Parathyroid adenoma (tissue), 2 donors: ENCODE results near the gene PRRX2.

Experiments used
- H2AFZ ChIP-seq: fragments of 300-600 bp; sonication (generic); one replicate; pipeline ENCODE4 v1.7.0; 2017; ENCODE audit warnings: antibody characterized with exemption, mild to moderate bottlenecking
- H3K27ac ChIP-seq: fragments of 300-600 bp; sonication (generic); one replicate; pipeline ENCODE4 v1.7.0; 2017
- H3K27me3 ChIP-seq: fragments of 300-600 bp; sonication (generic); one replicate; pipeline ENCODE4 v1.7.0; 2017; ENCODE audit warnings: low read length; ENCODE audit not compliant: control insufficient read depth, insufficient read depth
- H3K36me3 ChIP-seq: fragments of 300-600 bp; sonication (generic); one replicate; pipeline ENCODE4 v1.7.0; 2017; ENCODE audit warnings: low read length; ENCODE audit not compliant: control insufficient read depth, insufficient read depth
- H3K4me1 ChIP-seq: fragments of 300-600 bp; sonication (generic); one replicate; pipeline ENCODE4 v1.7.0; 2017; ENCODE audit warnings: control low read depth
- H3K4me2 ChIP-seq: fragments of 300-600 bp; sonication (generic); one replicate; pipeline ENCODE4 v1.7.0; 2017; ENCODE audit warnings: low read length
- H3K4me3 ChIP-seq: fragments of 300-600 bp; sonication (generic); one replicate; pipeline ENCODE4 v1.7.0; 2017; ENCODE audit warnings: low read depth, low read length
- H3K79me2 ChIP-seq: fragments of 300-600 bp; sonication (generic); one replicate; pipeline ENCODE4 v1.7.0; 2017; ENCODE audit warnings: control low read depth
- H3K9ac ChIP-seq: fragments of 300-600 bp; sonication (generic); one replicate; pipeline ENCODE4 v1.7.0; 2017; ENCODE audit warnings: mild to moderate bottlenecking
- H3K9me3 ChIP-seq: fragments of 300-600 bp; sonication (generic); one replicate; pipeline ENCODE4 v1.7.0; 2017; ENCODE audit warnings: low read length; ENCODE audit not compliant: control insufficient read depth
- TF ChIP-seq, protein P1 (sequence below): fragments of 300-600 bp; sonication (generic); IDR thresholded peaks from one replicate; pipeline ENCODE4 v1.7.0; 2017; ENCODE audit warnings: antibody characterized with exemption, mild to moderate bottlenecking
- donor health status: primary hyperparathyroidism.

Gene PRRX2

GRCh38 chr9:129669946-129670345 lies 4.5 kb downstream of the PRRX2 start:
- no peak overlapping the region for H3K9ac ChIP-seq
- no peaks in the 10 kb centered on the region for H3K27me3 ChIP-seq
- H3K4me1 ChIP-seq = no peaks in the 10 kb centered on the region

GRCh38 chr9:129671065-129671464 lies 5.6 kb downstream of the PRRX2 start:
- no peak overlapping the region for H3K9ac ChIP-seq
- no peak overlapping the region for H3K4me2 ChIP-seq
- H3K27me3 ChIP-seq = no peaks in the 10 kb centered on the region
- H3K36me3 ChIP-seq = no peaks in the 10 kb centered on the region
- H3K4me1 ChIP-seq = no peaks in the 10 kb centered on the region
- no peak overlapping the region for H3K27ac ChIP-seq
- H3K9me3 ChIP-seq = no peaks in the 10 kb centered on the region
- TF ChIP-seq, protein P1, sequence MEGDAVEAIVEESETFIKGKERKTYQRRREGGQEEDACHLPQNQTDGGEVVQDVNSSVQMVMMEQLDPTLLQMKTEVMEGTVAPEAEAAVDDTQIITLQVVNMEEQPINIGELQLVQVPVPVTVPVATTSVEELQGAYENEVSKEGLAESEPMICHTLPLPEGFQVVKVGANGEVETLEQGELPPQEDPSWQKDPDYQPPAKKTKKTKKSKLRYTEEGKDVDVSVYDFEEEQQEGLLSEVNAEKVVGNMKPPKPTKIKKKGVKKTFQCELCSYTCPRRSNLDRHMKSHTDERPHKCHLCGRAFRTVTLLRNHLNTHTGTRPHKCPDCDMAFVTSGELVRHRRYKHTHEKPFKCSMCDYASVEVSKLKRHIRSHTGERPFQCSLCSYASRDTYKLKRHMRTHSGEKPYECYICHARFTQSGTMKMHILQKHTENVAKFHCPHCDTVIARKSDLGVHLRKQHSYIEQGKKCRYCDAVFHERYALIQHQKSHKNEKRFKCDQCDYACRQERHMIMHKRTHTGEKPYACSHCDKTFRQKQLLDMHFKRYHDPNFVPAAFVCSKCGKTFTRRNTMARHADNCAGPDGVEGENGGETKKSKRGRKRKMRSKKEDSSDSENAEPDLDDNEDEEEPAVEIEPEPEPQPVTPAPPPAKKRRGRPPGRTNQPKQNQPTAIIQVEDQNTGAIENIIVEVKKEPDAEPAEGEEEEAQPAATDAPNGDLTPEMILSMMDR = no peak
- no peak overlapping the region for H2AFZ ChIP-seq
- H3K4me3 ChIP-seq = no peak overlapping the region
- no peaks in the 10 kb centered on the region for H3K79me2 ChIP-seq

More at GRCh38 chr9:129669946-129670345, 4.5 kb downstream of the PRRX2 start:
- Histone ChIP-seq H3K79me2 (no peaks in the 10 kb centered on the region), H3K9me3 (no peaks in the 10 kb centered on the region), H3K4me3 (no peak overlapping the region), H3K27ac (no peak overlapping the region), H2AFZ (no peak overlapping the region), H3K36me3 (no peaks in the 10 kb centered on the region), H3K4me2 (no peak overlapping the region)
- TF ChIP-seq, protein P1 = no peak

DNA sequence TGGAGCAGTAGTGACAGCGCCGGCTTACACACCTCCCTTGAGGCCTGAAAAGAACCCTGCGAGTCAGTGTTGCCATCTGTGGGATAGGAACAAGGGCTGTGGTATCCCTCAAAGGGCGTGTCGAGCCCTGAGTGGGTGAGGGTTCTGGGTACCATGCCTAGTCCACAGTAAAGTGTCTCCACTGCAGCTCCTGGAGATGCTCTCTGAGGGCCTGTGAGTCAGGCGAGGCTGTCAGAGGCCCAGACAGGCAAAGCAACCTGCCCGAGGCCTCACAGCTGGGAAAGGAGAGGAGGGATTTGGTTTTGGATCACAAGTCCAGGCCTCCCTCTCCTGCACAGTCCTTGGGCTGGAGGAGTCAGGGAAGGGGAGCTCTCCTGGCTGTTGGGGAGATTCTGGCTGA lies 6.1 kb downstream of the PRRX2 start:
- no peaks in the 10 kb centered on the region for H3K36me3 ChIP-seq
- no peaks in the 10 kb centered on the region for H3K9me3 ChIP-seq
- no peaks in the 10 kb centered on the region for H3K79me2 ChIP-seq
- no peaks in the 10 kb centered on the region for H3K4me1 ChIP-seq
- H3K9ac ChIP-seq = no peak overlapping the region
- H3K27me3 ChIP-seq = no peaks in the 10 kb centered on the region
- H3K4me3 ChIP-seq = no peak overlapping the region
- no peak overlapping the region for H3K27ac ChIP-seq
- TF ChIP-seq, protein P1 = no peak
- H2AFZ ChIP-seq = no peak overlapping the region
- no peak overlapping the region for H3K4me2 ChIP-seq

DNA sequence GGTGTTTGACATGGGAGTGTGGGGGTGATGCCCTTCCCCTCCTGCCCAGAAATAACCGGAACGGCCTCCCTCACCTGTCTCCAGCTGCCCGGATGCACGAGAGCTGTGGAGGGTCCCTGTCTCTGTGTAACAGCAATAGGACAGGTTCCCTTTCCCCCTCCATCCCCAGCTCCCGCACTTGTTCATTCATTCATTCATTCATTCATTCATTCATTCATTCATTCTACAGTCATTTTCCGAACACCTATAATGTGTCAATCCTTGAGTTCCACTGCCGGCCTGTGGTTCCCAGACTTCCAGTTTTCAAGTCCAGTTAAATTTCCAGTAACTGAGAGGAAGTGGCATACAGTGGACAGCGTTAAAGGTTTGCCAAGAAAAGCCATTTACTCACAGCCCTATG lies 7.3 kb downstream of the PRRX2 start:
- no peaks in the 10 kb centered on the region for H3K36me3 ChIP-seq
- H3K4me3 ChIP-seq = no peak overlapping the region
- H3K9ac ChIP-seq = no peak overlapping the region
- no peaks in the 10 kb centered on the region for H3K27me3 ChIP-seq
- no peak overlapping the region for H3K4me2 ChIP-seq
- H3K79me2 ChIP-seq = no peaks in the 10 kb centered on the region
- TF ChIP-seq, protein P1 = no peak
- H3K4me1 ChIP-seq = no peaks in the 10 kb centered on the region
- no peak overlapping the region for H3K27ac ChIP-seq
- no peaks in the 10 kb centered on the region for H3K9me3 ChIP-seq
- H2AFZ ChIP-seq = no peak overlapping the region

DNA sequence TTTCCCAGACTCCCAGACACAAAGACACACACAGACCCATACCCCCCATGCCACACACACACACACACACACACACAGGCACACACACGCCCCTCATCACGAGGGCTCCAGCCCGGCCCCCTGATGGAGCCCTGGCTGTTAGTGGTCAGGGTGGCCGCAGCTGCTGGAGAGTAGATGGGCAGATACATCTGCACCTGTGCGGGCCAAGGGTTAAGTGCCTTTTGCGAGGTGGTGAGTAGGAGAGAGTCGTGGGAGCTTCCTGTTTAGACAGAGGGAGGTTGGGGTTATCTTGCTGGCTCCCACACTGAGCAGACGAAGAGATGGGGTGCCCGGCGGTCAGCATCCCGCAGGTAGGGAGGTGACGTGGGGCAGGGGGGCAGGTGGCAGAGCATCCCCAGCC lies 8.2 kb downstream of the PRRX2 start:
- no peaks in the 10 kb centered on the region for H3K79me2 ChIP-seq
- H3K9ac ChIP-seq = no peak overlapping the region
- no peaks in the 10 kb centered on the region for H3K9me3 ChIP-seq
- H3K27ac ChIP-seq = no peak overlapping the region
- H3K27me3 ChIP-seq = no peaks in the 10 kb centered on the region
- H3K36me3 ChIP-seq = no peaks in the 10 kb centered on the region
- no peak overlapping the region for H3K4me3 ChIP-seq
- TF ChIP-seq, protein P1 = no peak
- no peak overlapping the region for H3K4me2 ChIP-seq
- no peak overlapping the region for H2AFZ ChIP-seq
- no peaks in the 10 kb centered on the region for H3K4me1 ChIP-seq
